Measurements from ENCODE around the gene CDC37. TPM values are rescaled to one million over a fixed set of nuclear protein-coding genes. Genes with fewer than 3 reads are reported as not detected.

Gene CDC37
- total RNA-seq, 2 donors from 2014 or later: 128 to 286 TPM

DNA sequence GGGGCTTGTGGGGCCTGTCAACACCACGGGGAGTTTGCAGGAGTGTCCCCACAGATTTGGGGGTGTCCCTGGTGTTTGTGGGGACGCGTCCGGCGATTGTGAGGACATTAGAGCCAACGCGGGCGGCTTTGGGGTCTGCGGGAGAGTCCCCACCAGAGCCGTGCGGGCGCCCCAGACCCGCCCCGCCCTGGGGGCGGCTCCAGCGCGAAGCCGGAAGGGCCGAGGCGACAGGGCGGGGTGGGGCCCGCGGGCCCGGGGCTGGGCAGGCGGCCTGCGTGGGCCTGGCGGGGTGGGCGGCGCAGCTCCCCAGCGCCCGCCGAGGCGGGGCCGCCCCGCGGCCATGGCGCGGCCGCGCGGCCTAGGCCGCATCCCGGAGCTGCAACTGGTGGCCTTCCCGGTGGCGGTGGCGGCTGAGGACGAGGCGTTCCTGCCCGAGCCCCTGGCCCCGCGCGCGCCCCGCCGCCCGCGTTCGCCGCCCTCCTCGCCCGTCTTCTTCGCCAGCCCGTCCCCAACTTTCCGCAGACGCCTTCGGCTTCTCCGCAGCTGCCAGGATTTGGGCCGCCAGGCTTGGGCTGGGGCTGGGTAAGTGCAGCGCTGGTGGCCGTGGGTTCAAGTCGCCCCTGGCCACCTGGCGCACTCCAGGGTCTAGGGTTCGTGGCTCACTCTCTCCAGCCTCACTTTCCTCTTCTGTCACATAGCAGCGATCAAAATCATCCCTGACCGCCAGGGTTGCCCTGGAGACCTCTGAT lies 27.3 kb upstream of the CDC37 start:
- TF ChIP-seq, protein P1, sequence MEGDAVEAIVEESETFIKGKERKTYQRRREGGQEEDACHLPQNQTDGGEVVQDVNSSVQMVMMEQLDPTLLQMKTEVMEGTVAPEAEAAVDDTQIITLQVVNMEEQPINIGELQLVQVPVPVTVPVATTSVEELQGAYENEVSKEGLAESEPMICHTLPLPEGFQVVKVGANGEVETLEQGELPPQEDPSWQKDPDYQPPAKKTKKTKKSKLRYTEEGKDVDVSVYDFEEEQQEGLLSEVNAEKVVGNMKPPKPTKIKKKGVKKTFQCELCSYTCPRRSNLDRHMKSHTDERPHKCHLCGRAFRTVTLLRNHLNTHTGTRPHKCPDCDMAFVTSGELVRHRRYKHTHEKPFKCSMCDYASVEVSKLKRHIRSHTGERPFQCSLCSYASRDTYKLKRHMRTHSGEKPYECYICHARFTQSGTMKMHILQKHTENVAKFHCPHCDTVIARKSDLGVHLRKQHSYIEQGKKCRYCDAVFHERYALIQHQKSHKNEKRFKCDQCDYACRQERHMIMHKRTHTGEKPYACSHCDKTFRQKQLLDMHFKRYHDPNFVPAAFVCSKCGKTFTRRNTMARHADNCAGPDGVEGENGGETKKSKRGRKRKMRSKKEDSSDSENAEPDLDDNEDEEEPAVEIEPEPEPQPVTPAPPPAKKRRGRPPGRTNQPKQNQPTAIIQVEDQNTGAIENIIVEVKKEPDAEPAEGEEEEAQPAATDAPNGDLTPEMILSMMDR (IDR thresholded peaks at IDR 0.05): no peak
- peak; percentile 68 for DNase-seq
- Histone ChIP-seq H3K4me1 (no peaks in the 10 kb centered on the region), H3K4me3 (peak overlapping the region; percentile 63), H3K36me3 (no peaks in the 10 kb centered on the region), H3K27me3 (no peaks in the 10 kb centered on the region), H3K27ac (peak overlapping the region; percentile 40), H3K9ac (ENCODE audit: low read depth in 2 of 2, low read length in 2 of 2) (peak overlapping the region; percentile 81 to 92), H3K9me3 (no peaks in the 10 kb centered on the region)
- intact Hi-C loops (cut with DNase I): no loop called here

DNA sequence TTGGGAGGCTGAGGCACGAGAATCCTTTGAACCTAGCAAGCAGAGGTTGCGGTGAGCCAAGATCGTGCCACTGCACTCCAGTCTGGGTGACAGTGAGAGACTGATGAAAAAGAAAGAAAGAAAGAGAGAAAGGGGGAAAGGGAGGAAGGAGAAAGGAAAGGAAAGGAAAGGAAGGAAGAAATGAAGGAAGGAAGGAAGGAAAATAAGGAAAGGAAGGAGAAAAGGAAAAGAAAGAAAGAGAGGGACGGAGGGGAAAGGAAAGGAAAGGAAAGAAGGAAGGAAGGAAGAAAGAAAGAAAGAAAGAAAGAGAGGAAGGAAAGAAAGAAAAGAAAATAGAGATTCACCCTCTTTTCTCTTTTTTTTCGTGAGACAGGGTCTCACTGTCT lies 25.6 kb upstream of the CDC37 start:
- DNase-seq: no peak
- TF ChIP-seq, protein P1 (IDR thresholded peaks at IDR 0.05): no peak
- no peak overlapping the region for H3K9ac ChIP-seq (ENCODE audit: low read depth in 2 of 2, low read length in 2 of 2)
- intact Hi-C loops (cut with DNase I): no loop called here
- no peak overlapping the region for H3K4me3 ChIP-seq
- H3K36me3 ChIP-seq: no peaks in the 10 kb centered on the region
- H3K27ac ChIP-seq: no peak overlapping the region
- no peaks in the 10 kb centered on the region for H3K9me3 ChIP-seq
- no peaks in the 10 kb centered on the region for H3K27me3 ChIP-seq
- H3K4me1 ChIP-seq: peaks cover 9% of the 10 kb centered on the region

DNA sequence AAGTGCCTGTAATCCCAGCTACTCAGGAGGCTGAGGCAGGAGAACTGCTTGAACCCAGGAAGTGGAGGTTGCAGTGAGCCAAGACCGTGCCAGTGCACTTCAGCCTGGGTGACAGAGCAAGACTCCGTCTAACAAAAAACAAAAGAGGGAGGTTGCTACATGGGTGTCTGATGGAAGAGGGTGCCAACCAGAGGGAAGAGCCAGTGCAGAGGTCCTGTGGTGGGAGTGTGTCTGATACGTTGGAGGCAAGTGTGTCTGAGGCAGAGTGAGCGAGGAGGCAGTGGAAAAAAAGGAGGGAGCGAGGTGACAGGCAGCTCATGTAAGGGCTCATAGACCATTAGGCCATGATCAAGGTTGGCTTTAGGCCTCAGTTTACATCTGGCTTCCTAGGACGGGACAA lies 23.8 kb upstream of the CDC37 start:
- H3K27me3 ChIP-seq: peaks cover 9% of the 10 kb centered on the region
- intact Hi-C loops (cut with DNase I): no loop called here

DNA sequence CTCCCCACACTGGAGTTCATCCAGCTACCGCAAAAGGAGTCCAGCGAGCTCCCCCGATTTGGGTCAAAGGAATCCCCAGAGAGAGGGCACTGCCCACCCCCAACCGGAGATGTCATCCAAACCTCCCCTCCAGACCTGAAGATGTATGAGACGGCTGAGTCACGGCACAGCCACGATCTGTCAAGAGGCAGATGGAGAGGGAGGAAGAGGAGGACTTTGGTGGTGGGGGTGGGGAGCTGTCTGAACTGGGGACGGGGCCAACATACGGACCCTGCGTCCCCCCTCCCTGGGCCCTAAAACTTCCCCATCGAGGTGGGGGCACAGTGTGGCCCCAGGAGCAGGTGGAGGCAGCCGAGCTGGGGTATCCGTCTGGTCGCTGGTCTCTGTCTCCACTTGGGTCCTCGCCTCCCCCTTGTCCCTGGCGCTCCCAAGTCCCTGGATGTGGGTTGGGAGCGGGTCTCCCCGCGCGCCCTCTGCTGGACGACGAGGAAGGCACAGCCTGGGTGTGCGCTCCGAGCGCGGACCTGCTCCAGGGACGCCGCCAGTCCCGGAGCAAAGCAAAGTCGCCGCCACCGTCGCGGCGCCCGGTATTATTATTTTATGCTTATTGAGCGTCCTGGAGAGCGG lies 20.8 kb upstream of the CDC37 start:
- H3K9ac ChIP-seq (ENCODE audit: low read depth in 2 of 2, low read length in 2 of 2): peak overlapping the region in 1 of 2 donors; percentile 51
- no peaks in the 10 kb centered on the region for H3K36me3 ChIP-seq
- DNase-seq: peak; percentile 88
- intact Hi-C loops (cut with DNase I): no loop called here
- peaks cover 38% of the 10 kb centered on the region for H3K27me3 ChIP-seq
- TF ChIP-seq, protein P1 (IDR thresholded peaks at IDR 0.05): peak; percentile 82
- peaks cover 18% of the 10 kb centered on the region for H3K4me1 ChIP-seq
- H3K4me3 ChIP-seq: peak overlapping the region; percentile 32
- no peaks in the 10 kb centered on the region for H3K9me3 ChIP-seq
- H3K27ac ChIP-seq: peak overlapping the region; percentile 41

More for the DNA sequence above, 23.8 kb upstream of the CDC37 start:
- peaks cover 12% of the 10 kb centered on the region for H3K4me1 ChIP-seq
- no peaks in the 10 kb centered on the region for H3K9me3 ChIP-seq
- no peak overlapping the region for H3K9ac ChIP-seq (ENCODE audit: low read depth in 2 of 2, low read length in 2 of 2)
- H3K4me3 ChIP-seq: no peak overlapping the region
- TF ChIP-seq, protein P1 (IDR thresholded peaks at IDR 0.05): no peak
- H3K36me3 ChIP-seq: no peaks in the 10 kb centered on the region
- no peak overlapping the region for H3K27ac ChIP-seq
- no peak for DNase-seq

DNA sequence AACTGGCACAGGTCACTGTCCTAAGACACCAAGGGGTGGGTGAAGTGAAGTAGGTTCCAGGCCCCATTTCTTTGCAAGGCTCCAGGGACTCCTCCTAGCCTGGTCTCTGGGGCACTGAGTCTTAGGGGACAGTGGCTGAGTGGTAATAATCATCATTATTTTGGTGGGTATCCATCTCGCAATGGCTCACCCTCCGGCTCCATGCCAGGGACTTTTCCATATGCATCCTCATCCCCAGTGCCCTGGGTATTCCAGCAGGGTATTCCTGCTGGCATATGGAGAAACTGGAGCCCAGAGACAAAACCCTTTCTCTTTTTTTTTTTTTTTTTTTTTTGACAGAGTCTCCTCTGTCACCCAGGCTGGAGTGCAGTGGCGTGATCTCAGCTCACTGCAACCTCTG lies 19.5 kb upstream of the CDC37 start:
- Histone ChIP-seq H3K27me3 (peaks cover 51% of the 10 kb centered on the region), H3K36me3 (no peaks in the 10 kb centered on the region), H3K4me1 (peaks cover 18% of the 10 kb centered on the region), H3K9me3 (no peaks in the 10 kb centered on the region), H3K9ac (ENCODE audit: low read depth in 2 of 2, low read length in 2 of 2) (no peak overlapping the region), H3K4me3 (no peak overlapping the region), H3K27ac (no peak overlapping the region)
- intact Hi-C loops (cut with DNase I): no loop called here
- TF ChIP-seq, protein P1 (IDR thresholded peaks at IDR 0.05): no peak
- DNase-seq: no peak
